H1 (cell line): ENCODE measurements around the gene MTR. TPM values are rescaled to one million over a fixed set of nuclear protein-coding genes. Genes with fewer than 3 reads are reported as not detected.

Source experiments
- CTCF ChIA-PET: fragments of 300-600 bp; sonication (Branson Sonifier 250); formaldehyde crosslinking; loops from one replicate; lab custom pipeline; 2021; ENCODE audit not compliant: partially characterized antibody; lab: Charles Lee
- POLR2A ChIA-PET: fragments of 300-600 bp; sonication (Branson Sonifier 250); formaldehyde crosslinking; loops from one replicate; lab custom pipeline; 2021; ENCODE audit warnings: inconsistent platforms; ENCODE audit not compliant: partially characterized antibody; lab: Charles Lee
- DNase-seq, 2 experiments: peaks; one replicate each; pipeline versions ENCODE4 v3.0.0 to v3.0.0-alpha.2; 2010 to 2022; ENCODE audit warnings: low spot score in 2 of 2, low read depth in 1 of 2, mixed read lengths in 1 of 2
- FAIRE-seq: peaks from 2 replicates; lab custom pipeline; 2011; peaks lifted over from hg19 to GRCh38; lab: Jason Lieb, UNC
- H2AFZ ChIP-seq: 2 replicates; pipeline ENCODE4 v1.8.1; 2012; ENCODE audit warnings: low read length, inconsistent platforms
- H2AK5ac ChIP-seq: 2 replicates; pipeline ENCODE4 v1.6.1; 2013; ENCODE audit warnings: low read depth, low read length
- H2BK120ac ChIP-seq: replicated peaks from 2 replicates; pipeline ENCODE3; 2013; ENCODE audit warnings: low read depth, low read length, inconsistent platforms
- H2BK12ac ChIP-seq: 2 replicates; pipeline ENCODE4 v1.6.1; 2013; ENCODE audit warnings: low read depth, low read length
- H2BK15ac ChIP-seq: 2 replicates; pipeline ENCODE4 v1.6.1; 2013; ENCODE audit warnings: low read length
- H2BK20ac ChIP-seq: 2 replicates; pipeline ENCODE4 v1.6.1; 2013; ENCODE audit warnings: low read length
- H2BK5ac ChIP-seq: 2 replicates; pipeline ENCODE4 v1.6.1; 2013; ENCODE audit warnings: low read depth, low read length
- H3K14ac ChIP-seq: 2 replicates; pipeline ENCODE4 v1.6.1; 2013; ENCODE audit warnings: inconsistent platforms; ENCODE audit not compliant: insufficient read length
- H3K18ac ChIP-seq: 2 replicates; pipeline ENCODE4 v1.6.1; 2013; ENCODE audit warnings: low read length; ENCODE audit errors: extremely low read depth
- H3K23ac ChIP-seq: 2 replicates; pipeline ENCODE4 v1.6.1; 2013; ENCODE audit warnings: inconsistent platforms; ENCODE audit not compliant: insufficient read length
- H3K23me2 ChIP-seq: 2 replicates; pipeline ENCODE4 v1.6.1; 2013; ENCODE audit warnings: low read depth, low read length
- H3K27ac ChIP-seq: 2 replicates; pipeline ENCODE4 v1.6.1; 2011; ENCODE audit warnings: low read depth, low read length, inconsistent platforms
- H3K27me3 ChIP-seq, 4 experiments: replicated peaks in 1 of 4; 1 replicate in 1 of 4; 2 replicates in 3 of 4; pipeline versions ENCODE4 v1.6.1 to v1.8.1; 2011 to 2013; ENCODE audit warnings: low read length in 3 of 4, mild to moderate bottlenecking in 3 of 4, inconsistent platforms in 2 of 4, mixed read lengths in 2 of 4, moderate library complexity in 1 of 4; ENCODE audit not compliant: control insufficient read depth in 3 of 4, insufficient read depth in 3 of 4; ENCODE audit errors: extremely low read depth in 1 of 4
- H3K36me3 ChIP-seq, 4 experiments: 2 replicates each; pipeline versions ENCODE4 v1.6.1 to v1.8.1; 2011 to 2013; ENCODE audit warnings: mild to moderate bottlenecking in 4 of 4, low read length in 3 of 4, moderate library complexity in 2 of 4, control low read depth in 1 of 4, inconsistent platforms in 1 of 4; ENCODE audit not compliant: insufficient read depth in 4 of 4, control insufficient read depth in 2 of 4
- H3K4ac ChIP-seq: replicated peaks from 2 replicates; pipeline ENCODE3; 2013; ENCODE audit warnings: low read length, low read depth, mixed read lengths, inconsistent platforms; ENCODE audit not compliant: insufficient read length
- H3K4me1 ChIP-seq, 4 experiments: replicated peaks in 1 of 4; 1 replicate in 1 of 4; 2 replicates in 3 of 4; pipeline versions ENCODE4 v1.6.1 to v1.8.1; 2011 to 2013; ENCODE audit warnings: low read length in 3 of 4, inconsistent platforms in 2 of 4, mixed read lengths in 1 of 4; ENCODE audit not compliant: insufficient read depth in 4 of 4, control insufficient read depth in 3 of 4
- H3K4me2 ChIP-seq, 2 experiments: 2 replicates each; pipeline versions ENCODE4 v1.6.1 to v1.8.1; 2011 to 2013; ENCODE audit warnings: low read depth in 2 of 2, low read length in 2 of 2, control low read depth in 1 of 2, inconsistent platforms in 1 of 2, mild to moderate bottlenecking in 1 of 2; ENCODE audit not compliant: insufficient read depth in 1 of 2
- H3K4me3 ChIP-seq, 4 experiments: fragments of 200-600, 300-600 bp in 1 of 4; sonication (generic), shearing (Covaris generic), sonication (Bioruptor Twin) in 1 of 4; 2 replicates each; pipeline versions ENCODE4 v1.5.1 to v1.8.1; 2011 to 2016; ENCODE audit warnings: low read length in 4 of 4, low read depth in 3 of 4, control low read depth in 2 of 4, inconsistent platforms in 2 of 4, mild to moderate bottlenecking in 2 of 4, mixed read lengths in 1 of 4, moderate library complexity in 1 of 4; ENCODE audit not compliant: insufficient read depth in 2 of 4; ENCODE audit errors: extremely low read depth in 1 of 4
- H3K56ac ChIP-seq: replicated peaks from 2 replicates; pipeline ENCODE3; 2013; ENCODE audit warnings: low read depth, mild to moderate bottlenecking, mixed read lengths, low read length, inconsistent platforms; ENCODE audit not compliant: insufficient read length
- H3K79me1 ChIP-seq: 2 replicates; pipeline ENCODE4 v1.6.1; 2013; ENCODE audit warnings: low read depth, low read length, control low read depth
- H3K79me2 ChIP-seq, 2 experiments: 2 replicates each; pipeline versions ENCODE4 v1.6.1 to v1.8.1; 2012 to 2013; ENCODE audit warnings: low read length in 2 of 2, mild to moderate bottlenecking in 2 of 2, inconsistent platforms in 1 of 2; ENCODE audit not compliant: insufficient read depth in 2 of 2, control insufficient read depth in 1 of 2
- H3K9ac ChIP-seq, 4 experiments: replicated peaks in 1 of 4; 1 replicate in 1 of 4; 2 replicates in 3 of 4; pipeline versions ENCODE4 v1.6.1 to v1.8.1; 2011 to 2013; ENCODE audit warnings: low read depth in 3 of 4, low read length in 3 of 4, control low read depth in 2 of 4, mild to moderate bottlenecking in 2 of 4, moderate library complexity in 2 of 4, inconsistent platforms in 1 of 4; ENCODE audit errors: extremely low read depth in 1 of 4
- H3K9me3 ChIP-seq, 2 experiments: 2 replicates each; pipeline versions ENCODE4 v1.6.1 to v1.8.1; 2012 to 2013; ENCODE audit warnings: mild to moderate bottlenecking in 2 of 2, moderate library complexity in 2 of 2, control low read depth in 1 of 2, inconsistent platforms in 1 of 2, low read depth in 1 of 2, low read length in 1 of 2, mixed read lengths in 1 of 2; ENCODE audit not compliant: insufficient read depth in 2 of 2
- H4K20me1 ChIP-seq, 2 experiments: replicated peaks in 1 of 2; 2 replicates each; pipeline versions ENCODE3 to v1.8.1; 2011 to 2013; ENCODE audit warnings: inconsistent platforms in 2 of 2, low read length in 2 of 2, mild to moderate bottlenecking in 1 of 2; ENCODE audit not compliant: insufficient read depth in 2 of 2, control insufficient read depth in 1 of 2
- H4K5ac ChIP-seq: 2 replicates; pipeline ENCODE4 v1.6.1; 2013; ENCODE audit warnings: low read length, low read depth, mixed read lengths, inconsistent platforms; ENCODE audit not compliant: insufficient read length
- H4K8ac ChIP-seq: 2 replicates; pipeline ENCODE4 v1.8.0; 2013; ENCODE audit warnings: mild to moderate bottlenecking, moderate library complexity, low read length, inconsistent platforms; ENCODE audit not compliant: insufficient read depth; ENCODE audit errors: extremely low read depth
- H4K91ac ChIP-seq: replicated peaks from 2 replicates; pipeline ENCODE3; 2013; ENCODE audit warnings: low read length, mixed read lengths, inconsistent platforms; ENCODE audit not compliant: insufficient read length
- ASH2L ChIP-seq: fragments of 200-600, 300-600 bp; sonication (generic); IDR thresholded peaks from one replicate; pipeline ENCODE4 v1.7.1; 2017; ENCODE audit warnings: low read length
- ATF3 ChIP-seq: IDR thresholded peaks from 2 replicates; pipeline ENCODE4 v1.6.1; 2011; ENCODE audit warnings: low read depth, mild to moderate bottlenecking, low read length; ENCODE audit not compliant: insufficient read depth
- BACH1 ChIP-seq: IDR thresholded peaks from 2 replicates; pipeline ENCODE4 v1.6.1; 2012; ENCODE audit warnings: low read length, improper control_type of control experiment
- CBX5 ChIP-seq: fragments of 300-800, 300-1000 bp; sonication (generic); IDR thresholded peaks from 2 replicates; pipeline ENCODE4 v1.7.1; 2016; ENCODE audit warnings: antibody characterized with exemption, low read length, low read depth
- CREB1 ChIP-seq: IDR thresholded peaks from 2 replicates; pipeline ENCODE4 v1.6.1; 2012; ENCODE audit warnings: inconsistent platforms
- EGR1 ChIP-seq: IDR thresholded peaks from 2 replicates; pipeline ENCODE4 v1.6.1; 2011; ENCODE audit warnings: low read depth, low read length, borderline replicate concordance
- EZH2 ChIP-seq: fragments of 200-600 bp; sonication (generic); IDR thresholded peaks from 2 replicates; pipeline ENCODE4 v1.7.1; 2012; ENCODE audit warnings: low read depth, mild to moderate bottlenecking, moderate library complexity, low read length, inconsistent platforms; ENCODE audit not compliant: severe bottlenecking
- GABPA ChIP-seq: IDR thresholded peaks from 2 replicates; pipeline ENCODE4 v1.6.1; 2011; ENCODE audit warnings: mild to moderate bottlenecking, low read length, moderate library complexity, borderline replicate concordance; ENCODE audit not compliant: insufficient read depth
- JUND ChIP-seq: IDR thresholded peaks from 2 replicates; pipeline ENCODE4 v1.6.1; 2011; ENCODE audit warnings: mild to moderate bottlenecking, improper control_type of control experiment, low read length
- KDM5A ChIP-seq: fragments of 200-600 bp; IDR thresholded peaks from 2 replicates; pipeline ENCODE4 v1.7.1; 2012; ENCODE audit warnings: mild to moderate bottlenecking, low read length, inconsistent platforms, mixed read lengths
- RXRA ChIP-seq: IDR thresholded peaks from 2 replicates; pipeline ENCODE4 v1.6.1; 2011; ENCODE audit warnings: low read depth, mild to moderate bottlenecking, low read length, moderate library complexity; ENCODE audit not compliant: insufficient read depth
- SIX5 ChIP-seq: IDR thresholded peaks from 2 replicates; pipeline ENCODE4 v1.6.1; 2011; ENCODE audit warnings: mild to moderate bottlenecking, low read depth, low read length
- YY1 ChIP-seq: IDR thresholded peaks from 2 replicates; pipeline ENCODE4 v1.6.1; 2011; ENCODE audit warnings: low read depth, mild to moderate bottlenecking, low read length
- ZNF274 ChIP-seq: IDR thresholded peaks from 2 replicates; pipeline ENCODE4 v1.7.0; 2012; ENCODE audit warnings: low read length, borderline replicate concordance; ENCODE audit errors: extremely low read depth
- WGBS, 2 experiments: shearing (Covaris generic) in 1 of 2; methylation state at CpG; one replicate each; pipeline versions ENCODE4 v1.1.6 to v1.1.7; 2013 to 2015; ENCODE audit warnings: low lambda C conversion rate in 2 of 2, mixed read lengths in 2 of 2, inconsistent platforms in 1 of 2, low coverage in 1 of 2, missing lambda C conversion rate in 1 of 2; ENCODE audit not compliant: insufficient replicate concordance in 2 of 2, insufficient coverage in 1 of 2, insufficient read length in 1 of 2; ENCODE audit errors: extremely low coverage in 1 of 2, missing lambda C conversion rate in 1 of 2; 5-methylcytosine and 5-hydroxymethylcytosine counted together
- polyA plus RNA-seq, 7 experiments: library from polyadenylated mRNA; depleted of rRNA in 3 of 7; stranded (reverse) in 5 of 7; unstranded in 2 of 7; fragments of >200 nt in 5 of 7; fragments of 200-250 nt in 2 of 7; gene quantifications; 1 replicate in 5 of 7; 2 replicates in 1 of 7; 4 replicates in 1 of 7; pipeline versions ENCODE4 v1.2.1 to v1.2.3, GENCODE V29; 2011 to 2013; ENCODE audit warnings: missing spikeins in 2 of 7, mixed read lengths in 2 of 7
- total RNA-seq: library from RNA; stranded (reverse); fragmentation: NEBNext Ultra II Directional; extraction: Animal tissue kit (Norgen Biotek cat#: 25700); gene quantifications from 2 replicates; pipeline ENCODE4 v1.2.1, GENCODE V29; 2021

Gene MTR
- total and polyA plus RNA-seq, 2 of the 8 experiments (the other 6 are each of a cell fraction or from before 2014, with no cell fraction given): 4.8 to 27.4 TPM

- Histone ChIP-seq H3K4ac (no peak overlapping the region), H2BK12ac (no peak overlapping the region), H3K27me3 (no peaks in the 10 kb centered on the region), H2BK5ac (no peak overlapping the region), H2AK5ac (no peak overlapping the region), H3K9ac (no peak overlapping the region), H3K18ac (no peak overlapping the region), H2AFZ (no peak overlapping the region), H3K9me3 (no peaks in the 10 kb centered on the region), H3K4me3 (no peak overlapping the region), H4K91ac (no peak overlapping the region), H4K20me1 (no peaks in the 10 kb centered on the region), H3K23ac (no peak overlapping the region), H4K8ac (no peak overlapping the region), H3K4me2 (no peak overlapping the region), H3K79me2 (no peaks in the 10 kb centered on the region), H4K5ac (no peak overlapping the region), H3K36me3 (peaks cover 2 to 35% (median 11%) of the 10 kb centered on the region in 4 experiments; a peak in 7 of 8 replicates), H3K23me2 (no peaks in the 10 kb centered on the region)
- POLR2A ChIA-PET: no interaction called here
- WGBS, 2 experiments: 91% methylated on average over 2 of the region's 2 CpGs; no CpG with 5 or more reads in 1 of the 2 experiments
- CTCF ChIA-PET: interaction anchor here (0.7 to 1.1 kb wide), 3 partner anchors 42 to 491 kb away, joined by 3 read pairs; no protein-coding TSS in a partner anchor
- DNase-seq (no peak), FAIRE-seq (no peak)
- TF ChIP-seq CREB1: no peak
- TF ChIP-seq CBX5: no peak
- no peak for TF ChIP-seq JUND
- TF ChIP-seq GABPA: no peak
- TF ChIP-seq EZH2: no peak
- TF ChIP-seq BACH1: no peak
- TF ChIP-seq ZNF274: no peak
- no peak for TF ChIP-seq ATF3
- no peak for TF ChIP-seq SIX5
- no peak for TF ChIP-seq KDM5A
- no peak for TF ChIP-seq RXRA
- no peak for TF ChIP-seq EGR1
- no peak for TF ChIP-seq ASH2L
- no peak for TF ChIP-seq YY1
- TF ChIP-seq, all 59 proteins: peak for 0
- H3K4me1 ChIP-seq: no peaks in the 10 kb centered on the region
- H3K79me1 ChIP-seq: no peaks in the 10 kb centered on the region
- H3K56ac ChIP-seq: no peak overlapping the region
- H2BK20ac ChIP-seq: no peak overlapping the region
- H2BK15ac ChIP-seq: no peak overlapping the region
- no peak overlapping the region for H3K27ac ChIP-seq
- no peak overlapping the region for H2BK120ac ChIP-seq
- H3K14ac ChIP-seq: no peak overlapping the region
Observed at GRCh38 chr1:236896716-236897115, 101.6 kb downstream of the MTR start.
